Tibial nerve (tissue), 4 donors: ENCODE results near the gene HOXB8. TPM values are rescaled to one million over a fixed set of nuclear protein-coding genes. Genes with fewer than 3 reads are reported as not detected.

Experiments
- DNase-seq, 2 donors: peaks; one replicate each; pipeline ENCODE4 v3.0.0-alpha.2; 2019; ENCODE audit warnings: low spot score in 2 of 2
- H3K27ac ChIP-seq, 4 donors: fragments of 200-600 bp; sonication (generic) in 3 of 4; one replicate each; pipeline ENCODE4 v1.5.1; 2017 to 2019; ENCODE audit warnings: mild to moderate bottlenecking in 1 of 4
- H3K27me3 ChIP-seq, 2 donors: fragments of 200-600 bp; sonication (generic) in 1 of 2; one replicate each; pipeline versions ENCODE4 v1.5.1 to v1.6.0; 2017 to 2019
- H3K36me3 ChIP-seq, 3 donors: fragments of 200-600 bp; sonication (generic); one replicate each; pipeline ENCODE4 v1.5.1; 2018 to 2019
- H3K4me1 ChIP-seq, 4 donors: fragments of 200-600 bp; sonication (generic) in 3 of 4; one replicate each; pipeline ENCODE4 v1.5.1; 2017 to 2019
- H3K4me3 ChIP-seq, 4 donors: fragments of 200-600 bp; sonication (generic) in 3 of 4; one replicate each; pipeline ENCODE4 v1.5.1; 2017 to 2019; ENCODE audit warnings: mild to moderate bottlenecking in 1 of 4, moderate library complexity in 1 of 4
- H3K9me3 ChIP-seq, 4 donors: fragments of 200-600 bp; sonication (generic) in 3 of 4; one replicate each; pipeline ENCODE4 v1.5.1; 2017 to 2019
- CTCF ChIP-seq, 5 experiments: fragments of 200-600 bp in 3 of 5; fragments of 450-650 bp in 2 of 5; sonication (generic) in 3 of 5; IDR thresholded peaks; one replicate each; pipeline ENCODE4 v1.5.1; 2016 to 2019; ENCODE audit warnings: antibody characterized with exemption in 5 of 5, mild to moderate bottlenecking in 3 of 5, moderate library complexity in 2 of 5
- EP300 ChIP-seq, 2 donors: sonication (generic); formaldehyde crosslinking; IDR thresholded peaks; one replicate each; pipeline ENCODE4 v1.6.1; 2017; ENCODE audit warnings: antibody characterized with exemption in 2 of 2, mild to moderate bottlenecking in 1 of 2
- POLR2A ChIP-seq, 2 donors: fragments of 450-650 bp; IDR thresholded peaks; one replicate each; pipeline ENCODE4 v1.6.1; 2017; ENCODE audit warnings: antibody characterized with exemption in 2 of 2, mild to moderate bottlenecking in 2 of 2, moderate library complexity in 2 of 2
- WGBS, 2 donors: methylation state at CpG; one replicate each; pipeline ENCODE4 v1.1.5; 2018; 5-methylcytosine and 5-hydroxymethylcytosine counted together
- total RNA-seq, 4 donors: library from RNA; depleted of rRNA; stranded (reverse); fragments of >200 nt; gene quantifications; one replicate each; pipeline ENCODE4 v1.1.0, GENCODE V29; 2016

The HOXB8 gene
- total RNA-seq, 4 donors from 2014 or later: 0.66 to 0.90 TPM; not detected in 2

- DNase-seq: no peak
- peak overlapping the region in 2 of 4 donors; percentile 9 to 20 for H3K4me3 ChIP-seq
- WGBS, 2 donors: 9 to 18% methylated on average over 19 of the region's 19 CpGs
- peak overlapping the region; percentile 19 to 85 (median 82) for H3K27ac ChIP-seq
- H3K4me1 ChIP-seq: peaks cover 0 to 62% (median 8%) of the 10 kb centered on the region in 4 donors
- H3K27me3 ChIP-seq: peaks cover 0 to 89% of the 10 kb centered on the region in 2 donors
- H3K9me3 ChIP-seq: no peaks in the 10 kb centered on the region
- H3K36me3 ChIP-seq: no peaks in the 10 kb centered on the region
- TF ChIP-seq EP300 (IDR thresholded peaks at IDR 0.05) (no peak), POLR2A (IDR thresholded peaks at IDR 0.05) (no peak), CTCF (IDR thresholded peaks at IDR 0.05) (no peak)
Observed at GRCh38 chr17:48570325-48571023, 44.6 kb downstream of the HOXB8 start.

DNA sequence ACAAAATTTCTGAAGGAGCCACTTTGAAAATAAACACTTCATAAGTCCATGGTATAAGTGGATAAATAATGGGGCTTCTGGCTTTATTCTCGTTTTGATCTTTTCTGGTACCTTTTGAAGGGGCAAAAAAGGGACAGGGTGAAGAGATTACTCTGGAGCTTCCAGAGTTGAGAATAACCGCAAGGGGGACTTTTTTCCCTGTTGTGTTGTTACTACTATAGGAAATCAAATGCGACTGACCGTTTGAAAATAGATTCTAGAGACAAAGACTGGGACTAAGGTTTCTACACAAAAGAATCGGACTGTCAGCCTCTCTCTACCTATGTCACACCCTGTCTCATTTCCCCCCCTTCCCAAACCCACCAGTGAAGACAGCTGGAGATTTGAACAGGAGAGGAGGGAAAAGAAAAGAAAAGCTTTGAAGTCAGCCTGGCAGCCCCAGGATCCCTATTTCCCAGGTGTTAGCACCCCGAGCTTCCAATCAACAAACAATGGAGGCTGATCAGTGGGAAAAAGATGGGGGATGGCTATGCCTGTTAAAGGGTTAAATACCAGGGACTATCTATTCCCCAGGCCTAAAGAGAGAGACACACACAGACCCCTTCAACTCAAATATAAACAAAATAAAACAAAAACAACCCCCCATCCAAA lies 45.3 kb downstream of the HOXB8 start:
- Histone ChIP-seq H3K36me3 (no peaks in the 10 kb centered on the region), H3K27ac (peak overlapping the region; percentile 19 to 85 (median 82)), H3K27me3 (peaks cover 0 to 89% of the 10 kb centered on the region in 2 donors), H3K4me1 (peaks cover 0 to 59% (median 8%) of the 10 kb centered on the region in 4 donors), H3K4me3 (no peak overlapping the region), H3K9me3 (no peaks in the 10 kb centered on the region)
- 42 to 44% methylated on average over 6 of the region's 6 CpGs for WGBS, 2 donors
- TF ChIP-seq CTCF (IDR thresholded peaks at IDR 0.05) (peak in 1 of 5 experiments; percentile 12), POLR2A (IDR thresholded peaks at IDR 0.05) (no peak)
- no peak for DNase-seq

- no peaks in the 10 kb centered on the region for H3K36me3 ChIP-seq
- TF ChIP-seq EP300 (IDR thresholded peaks at IDR 0.05): no peak
- no peak for DNase-seq
- WGBS, 2 donors: 20 to 28% methylated on average over 3 of the region's 3 CpGs
- H3K9me3 ChIP-seq: no peaks in the 10 kb centered on the region
- H3K27ac ChIP-seq: peak overlapping the region; percentile 38 to 85 (median 82)
- peaks cover 0 to 89% of the 10 kb centered on the region in 2 donors for H3K27me3 ChIP-seq
- peak overlapping the region in 1 of 4 donors; percentile 31 for H3K4me3 ChIP-seq
- peaks cover 0 to 60% (median 8%) of the 10 kb centered on the region in 4 donors for H3K4me1 ChIP-seq
Observed at GRCh38 chr17:48569240-48569582, 45.9 kb downstream of the HOXB8 start.

DNA sequence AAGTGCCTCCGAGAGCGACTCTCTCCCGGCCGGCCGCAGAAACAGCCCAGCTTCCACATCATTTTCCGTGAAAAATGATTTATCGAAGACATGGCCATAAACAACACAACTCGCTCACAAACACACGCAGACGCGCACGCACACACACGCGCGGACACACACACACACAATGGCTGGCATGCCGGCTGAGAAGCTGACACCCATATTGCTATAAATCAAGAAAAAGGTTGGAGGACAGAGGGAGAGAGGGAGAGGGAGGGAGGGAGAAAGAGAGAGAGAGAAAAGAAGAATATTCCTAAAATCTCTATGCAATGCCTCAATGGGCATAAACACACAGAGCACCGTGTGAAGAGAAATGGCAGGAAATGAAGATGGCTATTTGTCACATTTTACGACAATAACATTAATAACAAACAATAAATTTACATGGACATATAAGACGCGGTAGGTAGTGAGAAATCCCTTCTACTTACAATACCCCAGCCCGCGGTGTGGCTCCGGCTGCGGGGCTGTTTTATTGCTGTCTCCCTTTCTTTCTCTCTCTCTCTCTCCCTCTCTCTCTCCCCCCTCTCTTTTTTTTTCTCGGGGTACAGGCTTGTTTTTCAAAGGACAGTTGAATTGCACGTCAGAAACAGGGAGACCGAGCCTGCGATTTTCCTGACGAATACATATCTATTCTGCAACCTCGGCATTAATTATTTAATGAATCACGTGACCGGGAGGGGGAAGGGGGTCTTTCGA lies 46.4 kb downstream of the HOXB8 start:
- H3K27ac ChIP-seq: peak overlapping the region; percentile 38 to 85 (median 82)
- peaks cover 0 to 66% (median 8%) of the 10 kb centered on the region in 4 donors for H3K4me1 ChIP-seq
- whole genome bisulfite sequencing, 2 donors: 9 to 13% methylated on average over 33 of the region's 33 CpGs
- TF ChIP-seq CTCF (IDR thresholded peaks at IDR 0.05) (no peak), POLR2A (IDR thresholded peaks at IDR 0.05) (no peak), EP300 (IDR thresholded peaks at IDR 0.05) (no peak)
- no peaks in the 10 kb centered on the region for H3K36me3 ChIP-seq
- peaks cover 0 to 90% of the 10 kb centered on the region in 2 donors for H3K27me3 ChIP-seq
- no peak for DNase-seq
- peak overlapping the region; percentile 3 to 31 (median 8) for H3K4me3 ChIP-seq
- no peaks in the 10 kb centered on the region for H3K9me3 ChIP-seq

GRCh38 chr17:48567646-48568354 lies 47.3 kb downstream of the HOXB8 start:
- no peak for TF ChIP-seq CTCF (IDR thresholded peaks at IDR 0.05)
- TF ChIP-seq POLR2A (IDR thresholded peaks at IDR 0.05): no peak
- TF ChIP-seq EP300 (IDR thresholded peaks at IDR 0.05): no peak
- WGBS, 2 donors: 30 to 61% methylated on average over 2 of the region's 2 CpGs
- no peak for DNase-seq
- Histone ChIP-seq H3K36me3 (no peaks in the 10 kb centered on the region), H3K27me3 (peaks cover 0 to 97% of the 10 kb centered on the region in 2 donors), H3K4me1 (peaks cover 0 to 60% (median 8%) of the 10 kb centered on the region in 4 donors), H3K27ac (peak overlapping the region; percentile 6 to 85 (median 61)), H3K9me3 (no peaks in the 10 kb centered on the region), H3K4me3 (peak overlapping the region; percentile 3 to 31 (median 8))
